ENCODE results near the gene TNIP1. TPM values are rescaled to one million over a fixed set of nuclear protein-coding genes. Genes with fewer than 3 reads are reported as not detected.
A peak's percentile ranks its signal among the peaks of the same experiment; 100 is the strongest.

TNIP1 gene
- total RNA-seq, 4 donors from 2014 or later, result 191 to 352 (median 266) TPM

GRCh38 chr5:151034422-151035379 is 46.1 kb downstream of the TNIP1 start:
- peaks cover 2 to 99% (median 3%) of the 10 kb centered on the region in 3 donors for H3K36me3 ChIP-seq

GRCh38 chr5:151033217-151033934 is 47.5 kb downstream of the TNIP1 start:
- Histone ChIP-seq H3K27ac (no peak overlapping the region), H3K36me3 (peaks cover 2 to 98% (median 3%) of the 10 kb centered on the region in 3 donors), H3K9me3 (no peaks in the 10 kb centered on the region), H3K4me1 (peaks cover 0 to 12% (median 0%) of the 10 kb centered on the region in 4 donors), H3K4me3 (no peak overlapping the region), H3K27me3 (no peaks in the 10 kb centered on the region)
- no peak for DNase-seq
- TF ChIP-seq, protein P1, sequence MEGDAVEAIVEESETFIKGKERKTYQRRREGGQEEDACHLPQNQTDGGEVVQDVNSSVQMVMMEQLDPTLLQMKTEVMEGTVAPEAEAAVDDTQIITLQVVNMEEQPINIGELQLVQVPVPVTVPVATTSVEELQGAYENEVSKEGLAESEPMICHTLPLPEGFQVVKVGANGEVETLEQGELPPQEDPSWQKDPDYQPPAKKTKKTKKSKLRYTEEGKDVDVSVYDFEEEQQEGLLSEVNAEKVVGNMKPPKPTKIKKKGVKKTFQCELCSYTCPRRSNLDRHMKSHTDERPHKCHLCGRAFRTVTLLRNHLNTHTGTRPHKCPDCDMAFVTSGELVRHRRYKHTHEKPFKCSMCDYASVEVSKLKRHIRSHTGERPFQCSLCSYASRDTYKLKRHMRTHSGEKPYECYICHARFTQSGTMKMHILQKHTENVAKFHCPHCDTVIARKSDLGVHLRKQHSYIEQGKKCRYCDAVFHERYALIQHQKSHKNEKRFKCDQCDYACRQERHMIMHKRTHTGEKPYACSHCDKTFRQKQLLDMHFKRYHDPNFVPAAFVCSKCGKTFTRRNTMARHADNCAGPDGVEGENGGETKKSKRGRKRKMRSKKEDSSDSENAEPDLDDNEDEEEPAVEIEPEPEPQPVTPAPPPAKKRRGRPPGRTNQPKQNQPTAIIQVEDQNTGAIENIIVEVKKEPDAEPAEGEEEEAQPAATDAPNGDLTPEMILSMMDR (IDR thresholded peaks at IDR 0.05), result no peak
- no peak for TF ChIP-seq POLR2A (IDR thresholded peaks at IDR 0.05)

More at GRCh38 chr5:151034422-151035379, 46.1 kb downstream of the TNIP1 start:
- Histone ChIP-seq H3K27ac (peak overlapping the region in 1 of 4 donors; percentile 2), H3K27me3 (no peaks in the 10 kb centered on the region), H3K4me1 (peaks cover 0 to 24% (median 0%) of the 10 kb centered on the region in 4 donors), H3K4me3 (no peak overlapping the region), H3K9me3 (no peaks in the 10 kb centered on the region)
- no peak for DNase-seq
- no peak for TF ChIP-seq POLR2A (IDR thresholded peaks at IDR 0.05)
- TF ChIP-seq, protein P1 (IDR thresholded peaks at IDR 0.05), result no peak

DNA sequence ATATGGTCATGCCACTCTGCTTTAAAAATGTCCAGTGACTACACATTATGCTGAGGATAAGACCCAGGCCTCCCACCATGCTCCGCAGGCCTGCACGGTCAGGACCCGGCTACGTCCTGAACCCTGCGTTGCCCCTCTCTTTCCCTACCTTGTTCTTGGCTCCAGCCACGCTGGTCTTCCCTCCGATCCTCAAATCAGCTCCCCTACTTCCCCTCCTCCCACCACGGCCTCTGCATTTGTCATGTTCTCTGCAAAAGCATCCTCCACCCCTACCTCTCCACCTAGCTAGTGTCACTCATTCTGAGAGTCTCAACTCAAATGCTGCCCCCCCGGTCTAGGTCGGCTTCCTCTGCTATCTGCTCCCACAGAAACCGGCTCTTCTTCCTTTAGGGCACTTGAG is 49.3 kb downstream of the TNIP1 start:
- Histone ChIP-seq H3K4me1 (peaks cover 0 to 16% (median 0%) of the 10 kb centered on the region in 4 donors), H3K4me3 (no peak overlapping the region), H3K9me3 (no peaks in the 10 kb centered on the region), H3K27me3 (no peaks in the 10 kb centered on the region), H3K27ac (peak overlapping the region in 3 of 4 donors; percentile 15 to 73 (median 49)), H3K36me3 (peaks cover 2 to 98% (median 3%) of the 10 kb centered on the region in 3 donors)
- TF ChIP-seq, protein P1 (IDR thresholded peaks at IDR 0.05), result no peak
- no peak for TF ChIP-seq POLR2A (IDR thresholded peaks at IDR 0.05)
- DNase-seq, result no peak

GRCh38 chr5:151030379-151030778 is 50.5 kb downstream of the TNIP1 start:
- Histone ChIP-seq H3K36me3 (peaks cover 0 to 93% (median 3%) of the 10 kb centered on the region in 3 donors), H3K4me3 (no peak overlapping the region)

GRCh38 chr5:151030056-151030336 is 50.8 kb downstream of the TNIP1 start:
- no peaks in the 10 kb centered on the region for H3K9me3 ChIP-seq
- peak overlapping the region; percentile 40 to 72 (median 56) for H3K27ac ChIP-seq
- peaks cover 0 to 89% (median 3%) of the 10 kb centered on the region in 3 donors for H3K36me3 ChIP-seq
- no peaks in the 10 kb centered on the region for H3K27me3 ChIP-seq
- H3K4me3 ChIP-seq, result no peak overlapping the region
- TF ChIP-seq POLR2A (IDR thresholded peaks at IDR 0.05), result no peak
- TF ChIP-seq, protein P1 (IDR thresholded peaks at IDR 0.05), result no peak
- H3K4me1 ChIP-seq, result peaks cover 0 to 29% (median 2%) of the 10 kb centered on the region in 4 donors
- DNase-seq, result no peak

More at GRCh38 chr5:151030379-151030778, 50.5 kb downstream of the TNIP1 start:
- peak in 1 of 3 donors; percentile 77 for DNase-seq
- H3K27ac ChIP-seq, result peak overlapping the region; percentile 40 to 73 (median 62)
- H3K4me1 ChIP-seq, result peaks cover 0 to 26% (median 2%) of the 10 kb centered on the region in 4 donors
- TF ChIP-seq, protein P1 (IDR thresholded peaks at IDR 0.05), result no peak
- TF ChIP-seq POLR2A (IDR thresholded peaks at IDR 0.05), result no peak
- no peaks in the 10 kb centered on the region for H3K27me3 ChIP-seq
- no peaks in the 10 kb centered on the region for H3K9me3 ChIP-seq
